Bronchial epithelial cell (primary cell): ENCODE results near the gene ANXA2. TPM values are rescaled to one million over a fixed set of nuclear protein-coding genes. Genes with fewer than 3 reads are reported as not detected.
A peak's percentile ranks its signal among the peaks of the same experiment; 100 is the strongest.
"Not testable (repeated sequence)": the region's sequence is repeated elsewhere in the genome, so short reads cannot be mapped to it uniquely, and the experiment has no call there.

Source experiments
- DNase-seq: peaks from one replicate; pipeline ENCODE4 v3.0.0-alpha.2; 2010; ENCODE audit warnings: low read depth
- FAIRE-seq: peaks from 2 replicates; lab custom pipeline; 2011; peaks lifted over from hg19 to GRCh38; lab: Jason Lieb, UNC
- H3K27me3 ChIP-seq: 2 replicates; pipeline ENCODE4 v1.5.1; 2011; ENCODE audit warnings: low read length; ENCODE audit not compliant: control insufficient read depth, insufficient read depth
- H3K36me3 ChIP-seq: 2 replicates; pipeline ENCODE4 v1.5.1; 2011; ENCODE audit warnings: low read length; ENCODE audit not compliant: control insufficient read depth, insufficient read depth
- H3K4me3 ChIP-seq: 2 replicates; pipeline ENCODE4 v1.5.1; 2011; ENCODE audit warnings: mild to moderate bottlenecking, low read depth, low read length, control low read depth
- CTCF ChIP-seq: IDR thresholded peaks from 2 replicates; pipeline ENCODE4 v1.5.1; 2011; ENCODE audit warnings: mild to moderate bottlenecking, moderate library complexity, low read length, control low read depth, inconsistent platforms; ENCODE audit not compliant: insufficient read depth, severe bottlenecking
- total RNA-seq: library from RNA; depleted of rRNA; stranded (reverse); fragments of >200 nt; gene quantifications from 2 replicates; pipeline ENCODE4 v1.2.1, GENCODE V29; 2014

Gene ANXA2
- total RNA-seq, 1 donor from 2014 or later: 5,325 TPM

- no peaks in the 10 kb centered on the region for H3K36me3 ChIP-seq
- FAIRE-seq: no peak
- TF ChIP-seq CTCF: no peak
- H3K27me3 ChIP-seq: no peaks in the 10 kb centered on the region
- peak; percentile 90 for DNase-seq
- no peak overlapping the region for H3K4me3 ChIP-seq
Measured at GRCh38 chr15:60407415-60407805, 9.6 kb upstream of the ANXA2 start.

- no peak for DNase-seq
- Histone ChIP-seq H3K27me3 (no peaks in the 10 kb centered on the region), H3K4me3 (no peak overlapping the region), H3K36me3 (no peaks in the 10 kb centered on the region)
- FAIRE-seq: no peak
- no peak for TF ChIP-seq CTCF
Measured at GRCh38 chr15:60406513-60407414, 9.0 kb upstream of the ANXA2 start.

GRCh38 chr15:60405399-60405798 lies 7.6 kb upstream of the ANXA2 start:
- FAIRE-seq (no peak), DNase-seq (no peak)
- no peak overlapping the region for H3K4me3 ChIP-seq
- TF ChIP-seq CTCF: no peak
- no peaks in the 10 kb centered on the region for H3K27me3 ChIP-seq
- H3K36me3 ChIP-seq: no peaks in the 10 kb centered on the region

- not testable (repeated sequence) for H3K4me3 ChIP-seq, H3K36me3 ChIP-seq, FAIRE-seq, H3K27me3 ChIP-seq, DNase-seq
Measured at GRCh38 chr15:60404351-60404750, 6.6 kb upstream of the ANXA2 start.

- no peaks in the 10 kb centered on the region for H3K27me3 ChIP-seq
- H3K4me3 ChIP-seq: no peak overlapping the region
- peaks cover 10% of the 10 kb centered on the region for H3K36me3 ChIP-seq
- no peak for FAIRE-seq
- no peak for TF ChIP-seq CTCF
- no peak for DNase-seq
Measured at GRCh38 chr15:60400944-60401343, 3.2 kb upstream of the ANXA2 start.

GRCh38 chr15:60399931-60400330 lies 2.1 kb upstream of the ANXA2 start:
- FAIRE-seq (no peak), DNase-seq (peak; percentile 71)
- Histone ChIP-seq H3K27me3 (no peaks in the 10 kb centered on the region), H3K4me3 (no peak overlapping the region), H3K36me3 (peaks cover 16% of the 10 kb centered on the region)
- TF ChIP-seq CTCF: no peak
